HG02981 (cell line): ENCODE data around the gene CABP4.
A peak's percentile ranks its signal among the peaks of the same experiment; 100 is the strongest.
"Not testable (repeated sequence)": the region's sequence is repeated elsewhere in the genome, so short reads cannot be mapped to it uniquely, and the experiment has no call there.

Experiments used
- ATAC-seq: cut with Tn5 transposase; IDR thresholded peaks from one replicate; pipeline ENCODE4 v1.9.1; 2021; ENCODE audit warnings: mild to moderate bottlenecking, moderate library complexity; ENCODE audit not compliant: unreplicated experiment

CABP4 gene

DNA sequence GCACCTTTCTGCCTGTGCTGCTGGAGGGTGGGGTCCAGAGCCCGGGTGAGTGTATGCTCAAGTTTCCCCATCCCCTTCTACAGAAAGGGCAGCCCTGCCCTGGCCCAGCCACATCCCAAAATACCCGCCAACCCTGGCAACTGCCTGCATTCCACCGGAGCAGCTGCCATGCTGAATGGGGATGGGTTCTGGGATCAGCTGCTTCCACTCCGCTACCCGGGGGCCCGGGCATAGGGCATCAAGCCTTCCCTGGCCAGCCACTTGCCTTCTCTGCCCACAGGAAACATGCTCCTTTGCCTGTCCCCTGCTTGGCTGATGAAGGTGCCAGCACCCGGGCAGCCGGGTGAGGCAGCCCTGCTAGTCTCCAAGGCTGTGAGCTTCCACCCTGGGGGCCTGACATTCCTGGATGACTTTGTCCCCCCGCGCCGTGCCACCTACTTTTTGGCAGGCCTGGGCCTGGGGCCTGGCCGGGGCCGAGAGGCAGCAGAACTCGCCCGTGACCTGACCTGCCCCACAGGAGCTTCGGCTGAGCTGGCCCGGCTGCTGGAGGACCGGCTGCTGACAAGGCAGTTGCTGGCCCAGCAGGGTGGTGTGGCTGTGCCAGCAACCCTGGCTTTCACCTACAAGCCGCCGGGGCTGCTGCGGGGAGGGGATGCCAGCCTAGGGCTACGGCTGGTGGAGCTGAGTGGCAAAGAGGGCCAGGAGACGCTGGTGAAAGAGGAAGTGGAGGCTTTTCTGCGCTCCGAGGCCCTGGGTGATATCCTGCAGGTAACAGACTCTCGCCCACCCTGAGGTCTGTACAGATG is 36.5 kb upstream of the CABP4 start:
- ATAC-seq: no peak

- ATAC-seq: no peak
Observed at GRCh38 chr11:67419325-67420049, 35.7 kb upstream of the CABP4 start.

DNA sequence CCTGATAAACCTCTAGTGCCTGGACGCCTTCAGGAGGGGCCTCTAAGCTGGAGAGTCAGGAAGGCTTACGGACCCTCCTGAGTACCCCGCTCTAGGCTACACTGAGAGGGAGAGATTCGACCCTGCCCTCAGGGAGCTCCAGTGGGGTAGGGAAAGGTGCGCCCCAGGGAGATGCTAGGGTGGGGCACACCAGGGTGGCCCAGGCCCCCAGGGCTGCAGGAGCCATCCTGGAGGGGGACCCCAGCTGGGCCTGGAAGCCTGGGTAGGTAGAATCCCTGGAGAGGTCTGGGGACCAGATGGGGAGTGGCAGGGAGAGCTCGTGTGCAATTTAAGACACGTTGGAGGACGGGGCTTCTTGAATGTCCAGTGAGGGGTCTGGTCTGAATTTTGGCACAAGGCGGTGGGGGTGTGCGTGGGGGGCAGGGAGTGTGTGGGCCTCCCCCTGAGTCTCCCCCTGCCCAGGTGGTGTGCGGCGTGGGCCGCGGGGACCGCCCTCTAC is 35.0 kb upstream of the CABP4 start:
- no peak for ATAC-seq

- peak; percentile 76 for ATAC-seq
Observed at GRCh38 chr11:67420646-67421429, 34.3 kb upstream of the CABP4 start.

- ATAC-seq: no peak
Observed at GRCh38 chr11:67421430-67422031, 33.6 kb upstream of the CABP4 start.

DNA sequence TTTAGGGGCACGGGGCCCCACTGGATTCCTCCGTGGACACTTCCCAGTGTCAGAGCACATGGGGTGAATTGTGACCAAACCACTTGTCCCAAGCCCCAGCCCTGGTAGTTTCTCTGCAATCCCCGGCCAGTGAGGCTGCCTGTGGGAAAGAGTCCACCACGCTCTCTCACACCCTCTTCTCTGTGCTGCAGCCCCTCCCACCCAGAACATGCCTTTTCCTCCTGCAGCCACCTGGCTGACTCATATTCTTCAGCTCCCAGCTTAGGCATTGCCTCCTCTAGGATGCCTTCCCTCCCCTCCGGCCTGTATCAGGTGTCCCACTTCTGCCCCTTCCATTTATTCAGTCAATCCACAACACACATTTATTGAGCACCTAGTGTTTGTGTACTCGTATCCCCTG is 32.3 kb upstream of the CABP4 start:
- no peak for ATAC-seq

GRCh38 chr11:67423466-67423865 is 31.7 kb upstream of the CABP4 start:
- ATAC-seq: no peak

GRCh38 chr11:67423891-67424613 is 31.1 kb upstream of the CABP4 start:
- ATAC-seq: no peak

GRCh38 chr11:67427364-67427859 is 27.7 kb upstream of the CABP4 start:
- ATAC-seq: not testable (repeated sequence)

DNA sequence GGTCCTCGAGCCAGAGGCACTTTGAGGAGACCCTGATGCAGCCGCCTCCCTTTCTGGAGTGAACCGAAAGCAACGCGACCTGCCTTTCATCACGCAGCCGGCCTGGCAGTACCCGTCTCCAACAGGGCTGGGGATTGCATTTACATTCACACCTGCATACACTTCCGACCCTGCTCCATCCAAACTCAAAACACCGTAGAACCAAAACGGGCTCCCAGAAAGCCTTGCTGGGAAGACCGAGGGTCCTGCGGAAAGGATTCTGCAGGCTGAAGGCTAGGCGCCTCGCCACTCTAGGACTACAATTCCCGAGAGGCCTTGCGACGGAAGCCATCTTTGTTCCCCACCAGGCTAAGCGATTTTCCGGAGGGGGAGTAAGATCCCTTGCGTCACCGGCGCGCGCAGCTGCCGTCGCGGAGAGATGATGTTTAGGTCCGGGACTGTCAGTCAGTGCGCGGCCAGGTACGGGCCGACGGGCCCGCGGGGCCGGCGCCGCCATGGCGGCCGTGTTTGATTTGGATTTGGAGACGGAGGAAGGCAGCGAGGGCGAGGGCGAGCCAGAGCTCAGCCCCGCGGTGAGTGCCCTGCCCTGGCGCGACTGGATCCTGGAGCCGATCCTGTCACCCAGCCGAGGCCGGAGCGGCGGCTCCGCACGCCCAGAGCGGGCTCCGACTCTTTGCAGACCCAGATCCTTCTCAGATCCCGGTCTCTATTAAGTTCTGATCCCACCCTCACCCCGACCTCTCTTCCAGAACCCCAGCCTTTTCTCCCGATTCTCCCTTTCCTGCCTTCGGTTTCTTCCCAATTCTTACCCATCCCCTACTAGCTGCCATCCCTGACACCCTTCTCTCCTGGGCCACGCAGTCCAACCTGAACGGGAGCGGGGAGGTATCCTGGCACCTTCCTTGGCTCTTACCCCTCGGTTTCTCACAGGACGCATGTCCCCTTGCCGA is 26.8 kb upstream of the CABP4 start, which contains the start of gene RPS6KB2:
TSS of gene RPS6KB2 (plus strand) at position 443 of the 950 bp plus-strand sequence. CDS start at position 495, 52 bp downstream.
- peak; percentile 81 for ATAC-seq

- ATAC-seq: no peak
Observed at GRCh38 chr11:67429038-67429668, 26.0 kb upstream of the CABP4 start.

DNA sequence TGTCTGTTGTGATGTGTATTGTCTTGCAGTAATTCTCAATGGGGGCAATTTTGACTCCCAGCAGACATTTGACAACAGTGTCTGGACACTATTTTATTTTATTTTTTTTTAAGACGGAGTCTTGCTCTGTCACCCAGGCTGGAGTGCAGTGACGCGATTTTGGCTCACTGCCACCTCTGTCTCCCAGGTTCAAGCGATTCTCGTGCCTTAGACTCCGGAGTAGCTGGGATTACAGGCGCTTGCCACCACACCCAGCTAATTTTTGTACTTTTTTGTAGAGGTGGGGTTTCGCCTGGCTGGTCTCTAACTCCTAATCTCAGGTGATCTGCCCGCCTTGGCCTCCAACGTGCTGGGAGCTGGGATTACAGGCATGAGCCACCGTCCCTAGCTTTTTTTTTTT is 25.4 kb upstream of the CABP4 start:
- ATAC-seq: no peak

DNA sequence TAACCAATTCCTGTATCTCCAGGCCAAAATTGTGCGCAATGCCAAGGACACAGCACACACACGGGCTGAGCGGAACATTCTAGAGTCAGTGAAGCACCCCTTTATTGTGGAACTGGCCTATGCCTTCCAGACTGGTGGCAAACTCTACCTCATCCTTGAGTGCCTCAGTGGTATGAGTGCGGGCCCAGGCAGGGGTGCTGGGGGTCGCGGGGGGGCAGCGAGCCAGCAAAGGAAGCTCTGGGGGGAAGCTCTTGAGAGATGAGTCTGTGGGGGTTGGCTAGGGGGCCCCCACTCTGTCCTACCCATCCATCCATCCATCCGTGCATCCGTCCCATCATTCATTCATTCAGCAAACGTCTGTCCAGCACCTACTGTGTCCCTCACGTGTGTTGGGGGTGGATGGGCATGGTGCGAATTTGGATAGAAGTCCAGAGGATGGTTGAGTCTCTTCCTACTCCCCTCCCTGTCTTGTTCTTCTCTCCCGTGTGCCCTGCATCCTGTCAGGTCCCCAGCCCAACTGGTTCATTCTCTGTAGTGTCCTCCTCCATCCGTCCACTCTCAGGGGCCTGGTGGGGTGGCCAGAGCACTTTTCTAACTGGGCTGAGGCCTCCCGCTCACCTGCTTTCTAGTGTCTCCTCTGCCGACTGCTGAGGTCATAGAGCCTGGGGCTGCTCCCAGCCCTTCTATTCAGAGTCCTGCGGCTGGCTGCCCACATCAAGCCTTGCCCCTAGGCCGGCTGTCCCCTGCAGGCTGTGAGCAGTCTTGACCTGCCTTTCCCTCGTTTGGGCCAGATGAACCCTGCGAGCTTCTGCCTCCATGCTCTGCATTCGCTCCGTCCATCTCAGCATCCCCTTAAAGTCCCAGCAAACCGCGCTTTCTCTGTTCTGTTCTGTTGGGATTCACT is 23.6 kb upstream of the CABP4 start:
- ATAC-seq: no peak

DNA sequence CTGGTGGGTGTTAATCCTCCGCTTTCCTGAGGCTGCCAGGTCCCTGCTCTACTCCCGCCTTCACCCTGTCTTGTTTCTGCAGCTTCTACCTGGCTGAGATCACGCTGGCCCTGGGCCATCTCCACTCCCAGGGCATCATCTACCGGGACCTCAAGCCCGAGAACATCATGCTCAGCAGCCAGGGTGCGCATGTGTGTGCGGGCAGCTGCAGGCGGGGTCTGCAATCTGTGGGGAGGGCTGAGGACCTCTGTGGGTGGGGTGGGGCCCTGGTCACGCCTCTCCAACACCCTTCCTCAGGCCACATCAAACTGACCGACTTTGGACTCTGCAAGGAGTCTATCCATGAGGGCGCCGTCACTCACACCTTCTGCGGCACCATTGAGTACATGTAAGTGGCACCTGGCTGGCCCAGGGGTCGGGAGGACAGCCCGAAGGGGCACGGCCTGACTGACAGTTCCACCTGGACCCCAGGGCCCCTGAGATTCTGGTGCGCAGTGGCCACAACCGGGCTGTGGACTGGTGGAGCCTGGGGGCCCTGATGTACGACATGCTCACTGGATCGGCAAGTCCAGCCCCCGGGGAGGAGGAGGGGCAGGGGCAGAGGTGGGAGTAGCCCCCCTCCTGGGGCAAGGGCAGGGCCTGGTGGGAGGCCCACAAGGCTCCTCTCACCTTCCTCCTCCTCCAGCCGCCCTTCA is 22.4 kb upstream of the CABP4 start:
- ATAC-seq: no peak

GRCh38 chr11:67433536-67434394 is 21.4 kb upstream of the CABP4 start:
- no peak for ATAC-seq

GRCh38 chr11:67434395-67434881 is 20.7 kb upstream of the CABP4 start:
- ATAC-seq: no peak
